Progenitor cell of endocrine pancreas (in vitro differentiated cells): ENCODE measurements around the gene LILRB4. TPM values are rescaled to one million over a fixed set of nuclear protein-coding genes. Genes with fewer than 3 reads are reported as not detected.

Source experiments
- DNase-seq: peaks from one replicate; pipeline ENCODE4 v3.0.0; 2021; ENCODE audit warnings: low spot score; ENCODE audit not compliant: unreplicated experiment
- H3K27ac Mint-ChIP-seq: 2 replicates; pipeline ENCODE4 v1.8.0; 2021; ENCODE audit warnings: mild to moderate bottlenecking, moderate library complexity, mixed read lengths
- H3K27me3 Mint-ChIP-seq: 2 replicates; pipeline ENCODE4 v1.8.0; 2021; ENCODE audit warnings: mixed read lengths
- H3K36me3 Mint-ChIP-seq: 2 replicates; pipeline ENCODE4 v1.8.0; 2022; ENCODE audit warnings: mixed read lengths; ENCODE audit not compliant: insufficient read depth
- H3K4me1 Mint-ChIP-seq: 2 replicates; pipeline ENCODE4 v1.8.0; 2021; ENCODE audit warnings: low read depth, mixed read lengths
- H3K4me3 Mint-ChIP-seq: 2 replicates; pipeline ENCODE4 v1.8.0; 2021; ENCODE audit warnings: low read depth, mild to moderate bottlenecking, moderate library complexity, mixed read lengths
- H3K9me3 Mint-ChIP-seq: 2 replicates; pipeline ENCODE4 v1.8.0; 2021; ENCODE audit warnings: low read depth, mixed read lengths
- total RNA-seq: library from RNA; stranded (reverse); gene quantifications from 2 replicates; pipeline ENCODE4 v1.2.1, GENCODE V29; 2021
- TF ChIP-seq, protein P1 (sequence below): fragments of 200-600 bp; sonication (generic); IDR thresholded peaks from one replicate; pipeline ENCODE4 v1.5.0; 2021; ENCODE audit warnings: antibody characterized with exemption, mild to moderate bottlenecking; ENCODE audit not compliant: unreplicated experiment

The LILRB4 gene
- total RNA-seq, 1 donor from 2014 or later = not detected

DNA sequence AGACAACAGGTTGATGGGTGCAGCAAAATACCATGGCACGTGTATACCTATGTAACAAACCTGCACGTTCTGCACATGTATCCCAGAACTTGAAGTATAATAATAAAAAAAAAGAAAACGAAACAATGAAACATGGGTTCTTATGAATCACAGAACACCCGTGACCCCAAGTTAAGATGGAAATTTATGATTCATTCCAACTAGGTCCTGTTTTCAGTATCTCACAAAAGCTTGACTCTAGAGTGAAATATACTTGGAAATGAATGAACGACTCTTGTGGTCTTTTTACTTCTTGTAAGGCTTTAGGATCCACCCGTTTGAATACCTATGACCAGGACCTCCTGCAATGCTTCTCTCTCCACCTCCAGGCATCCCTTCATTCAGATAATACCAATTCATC is 3.5 kb upstream of the LILRB4 start:
- no peak overlapping the region for H3K27ac Mint-ChIP-seq
- DNase-seq = no peak
- H3K36me3 Mint-ChIP-seq = peaks cover 10% of the 10 kb centered on the region
- H3K27me3 Mint-ChIP-seq = no peaks in the 10 kb centered on the region
- H3K4me1 Mint-ChIP-seq = no peaks in the 10 kb centered on the region
- TF ChIP-seq, protein P1, sequence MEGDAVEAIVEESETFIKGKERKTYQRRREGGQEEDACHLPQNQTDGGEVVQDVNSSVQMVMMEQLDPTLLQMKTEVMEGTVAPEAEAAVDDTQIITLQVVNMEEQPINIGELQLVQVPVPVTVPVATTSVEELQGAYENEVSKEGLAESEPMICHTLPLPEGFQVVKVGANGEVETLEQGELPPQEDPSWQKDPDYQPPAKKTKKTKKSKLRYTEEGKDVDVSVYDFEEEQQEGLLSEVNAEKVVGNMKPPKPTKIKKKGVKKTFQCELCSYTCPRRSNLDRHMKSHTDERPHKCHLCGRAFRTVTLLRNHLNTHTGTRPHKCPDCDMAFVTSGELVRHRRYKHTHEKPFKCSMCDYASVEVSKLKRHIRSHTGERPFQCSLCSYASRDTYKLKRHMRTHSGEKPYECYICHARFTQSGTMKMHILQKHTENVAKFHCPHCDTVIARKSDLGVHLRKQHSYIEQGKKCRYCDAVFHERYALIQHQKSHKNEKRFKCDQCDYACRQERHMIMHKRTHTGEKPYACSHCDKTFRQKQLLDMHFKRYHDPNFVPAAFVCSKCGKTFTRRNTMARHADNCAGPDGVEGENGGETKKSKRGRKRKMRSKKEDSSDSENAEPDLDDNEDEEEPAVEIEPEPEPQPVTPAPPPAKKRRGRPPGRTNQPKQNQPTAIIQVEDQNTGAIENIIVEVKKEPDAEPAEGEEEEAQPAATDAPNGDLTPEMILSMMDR = no peak
- H3K4me3 Mint-ChIP-seq = no peak overlapping the region
- peaks cover 49% of the 10 kb centered on the region for H3K9me3 Mint-ChIP-seq

GRCh38 chr19:54660306-54660705 is 2.5 kb upstream of the LILRB4 start:
- no peak for DNase-seq
- no peaks in the 10 kb centered on the region for H3K4me1 Mint-ChIP-seq
- H3K36me3 Mint-ChIP-seq = peaks cover 10% of the 10 kb centered on the region
- TF ChIP-seq, protein P1 = no peak
- H3K4me3 Mint-ChIP-seq = no peak overlapping the region
- no peak overlapping the region for H3K27ac Mint-ChIP-seq
- H3K9me3 Mint-ChIP-seq = peaks cover 49% of the 10 kb centered on the region
- no peaks in the 10 kb centered on the region for H3K27me3 Mint-ChIP-seq

GRCh38 chr19:54660964-54661363 is 1.8 kb upstream of the LILRB4 start:
- TF ChIP-seq, protein P1 = no peak
- Mint-ChIP-seq H3K9me3 (peaks cover 49% of the 10 kb centered on the region), H3K4me3 (no peak overlapping the region), H3K36me3 (peaks cover 10% of the 10 kb centered on the region), H3K27ac (no peak overlapping the region), H3K4me1 (no peaks in the 10 kb centered on the region), H3K27me3 (no peaks in the 10 kb centered on the region)
- DNase-seq = no peak

DNA sequence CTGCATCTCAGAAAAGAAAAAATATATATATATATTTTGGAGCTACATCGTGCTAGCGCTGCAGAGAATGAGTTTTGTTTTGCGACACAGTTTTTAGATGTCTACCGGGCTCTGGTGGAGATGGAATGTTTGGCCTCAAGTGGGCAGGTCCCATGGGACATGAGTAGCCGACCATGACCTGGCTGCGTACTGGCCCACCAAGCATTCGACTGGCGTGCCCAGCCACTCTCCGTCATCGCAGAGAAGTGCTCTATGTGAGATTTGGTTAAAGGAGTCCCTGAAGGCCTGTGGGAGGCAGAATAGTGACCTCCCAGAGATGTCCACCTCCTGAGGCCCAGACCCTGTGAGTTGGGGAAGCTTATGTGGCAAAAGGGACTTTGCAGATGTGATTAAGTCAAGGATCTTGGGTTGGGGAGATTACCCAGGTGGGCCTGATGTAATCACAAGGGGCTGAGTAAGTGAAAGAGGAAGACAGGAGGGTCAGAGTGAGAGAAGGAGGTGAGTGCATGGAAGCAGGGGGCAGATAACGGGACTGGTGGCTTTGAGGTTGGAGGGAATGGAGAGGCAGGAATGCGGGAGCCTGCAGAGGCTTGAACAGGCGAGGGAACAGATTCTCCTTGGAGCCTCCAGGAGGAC is 821 bp upstream of the LILRB4 start:
- Mint-ChIP-seq H3K4me3 (no peak overlapping the region), H3K9me3 (peaks cover 47% of the 10 kb centered on the region), H3K27me3 (no peaks in the 10 kb centered on the region), H3K4me1 (no peaks in the 10 kb centered on the region), H3K27ac (no peak overlapping the region), H3K36me3 (peaks cover 10% of the 10 kb centered on the region)
- TF ChIP-seq, protein P1 = no peak
- no peak for DNase-seq

DNA sequence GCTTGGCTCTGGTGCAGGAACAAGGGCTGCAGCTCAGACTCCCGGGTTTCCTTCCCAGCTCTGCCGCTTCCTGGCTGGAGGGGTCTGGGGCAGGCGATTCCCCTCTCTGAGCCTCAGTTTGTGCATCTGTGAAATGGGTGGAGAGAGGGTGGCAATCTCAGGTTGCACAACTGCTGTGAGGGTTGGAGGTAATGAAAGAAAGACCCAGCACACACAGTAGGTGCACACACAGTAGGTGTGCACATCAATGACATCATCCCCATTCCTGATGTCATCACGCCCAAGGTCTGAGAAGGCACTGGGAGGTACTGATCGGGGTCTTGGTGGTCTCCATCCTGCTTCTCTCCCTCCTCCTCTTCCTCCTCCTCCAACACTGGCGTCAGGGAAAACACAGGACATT is 2.7 kb downstream of the LILRB4 start:
- H3K4me1 Mint-ChIP-seq = no peaks in the 10 kb centered on the region
- peaks cover 47% of the 10 kb centered on the region for H3K9me3 Mint-ChIP-seq
- H3K27ac Mint-ChIP-seq = no peak overlapping the region
- TF ChIP-seq, protein P1 = no peak
- no peak overlapping the region for H3K4me3 Mint-ChIP-seq
- DNase-seq = no peak
- H3K27me3 Mint-ChIP-seq = no peaks in the 10 kb centered on the region
- peaks cover 6% of the 10 kb centered on the region for H3K36me3 Mint-ChIP-seq
